ENCODE results near the gene CNTNAP2. TPM values are rescaled to one million over a fixed set of nuclear protein-coding genes. Genes with fewer than 3 reads are reported as not detected.

CNTNAP2 gene
- total RNA-seq, 6 experiments from 2014 or later: 1.8 to 8.1 (median 3.9) TPM

GRCh38 chr7:148093375-148094166 lies 1977.0 kb downstream of the CNTNAP2 start:
- Histone ChIP-seq H3K27me3 (no peaks in the 10 kb centered on the region), H3K4me1 (no peaks in the 10 kb centered on the region), H3K27ac (no peak overlapping the region), H3K36me3 (no peaks in the 10 kb centered on the region), H3K4me3 (no peak overlapping the region), H3K9me3 (no peaks in the 10 kb centered on the region)
- DNase-seq (no peak), ATAC-seq (no peak)
- intact Hi-C loops (cut with DNase I): no loop called here
- TF ChIP-seq, protein P1, sequence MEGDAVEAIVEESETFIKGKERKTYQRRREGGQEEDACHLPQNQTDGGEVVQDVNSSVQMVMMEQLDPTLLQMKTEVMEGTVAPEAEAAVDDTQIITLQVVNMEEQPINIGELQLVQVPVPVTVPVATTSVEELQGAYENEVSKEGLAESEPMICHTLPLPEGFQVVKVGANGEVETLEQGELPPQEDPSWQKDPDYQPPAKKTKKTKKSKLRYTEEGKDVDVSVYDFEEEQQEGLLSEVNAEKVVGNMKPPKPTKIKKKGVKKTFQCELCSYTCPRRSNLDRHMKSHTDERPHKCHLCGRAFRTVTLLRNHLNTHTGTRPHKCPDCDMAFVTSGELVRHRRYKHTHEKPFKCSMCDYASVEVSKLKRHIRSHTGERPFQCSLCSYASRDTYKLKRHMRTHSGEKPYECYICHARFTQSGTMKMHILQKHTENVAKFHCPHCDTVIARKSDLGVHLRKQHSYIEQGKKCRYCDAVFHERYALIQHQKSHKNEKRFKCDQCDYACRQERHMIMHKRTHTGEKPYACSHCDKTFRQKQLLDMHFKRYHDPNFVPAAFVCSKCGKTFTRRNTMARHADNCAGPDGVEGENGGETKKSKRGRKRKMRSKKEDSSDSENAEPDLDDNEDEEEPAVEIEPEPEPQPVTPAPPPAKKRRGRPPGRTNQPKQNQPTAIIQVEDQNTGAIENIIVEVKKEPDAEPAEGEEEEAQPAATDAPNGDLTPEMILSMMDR (IDR thresholded peaks at IDR 0.05): no peak
- TF ChIP-seq POLR2A (IDR thresholded peaks at IDR 0.05): no peak
- 51% methylated on average over 8 of the region's 9 CpGs for WGBS (ENCODE audit: insufficient coverage, low coverage, low lambda C conversion rate, missing lambda C conversion rate)

DNA sequence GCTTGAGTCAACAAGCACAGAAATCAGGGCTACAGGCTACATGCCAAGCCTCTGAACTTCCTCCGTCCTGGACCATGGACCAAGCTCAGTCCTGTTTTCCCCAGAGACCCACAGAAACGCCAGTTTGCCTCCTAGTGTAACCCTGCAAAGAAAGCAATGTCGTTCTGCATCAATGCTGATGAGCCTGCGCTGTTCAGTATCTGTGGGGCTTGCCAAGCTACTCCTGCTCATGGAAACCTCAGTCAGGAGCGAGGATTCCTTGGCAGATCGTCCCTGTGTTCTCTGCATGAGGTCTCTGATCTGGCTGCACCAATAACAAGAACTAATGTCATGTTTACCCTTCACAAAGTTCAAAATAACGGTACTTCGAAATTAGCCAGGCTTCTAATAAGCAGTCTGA lies 1978.5 kb downstream of the CNTNAP2 start:
- Histone ChIP-seq H3K27ac (no peak overlapping the region), H3K4me1 (no peaks in the 10 kb centered on the region), H3K9me3 (no peaks in the 10 kb centered on the region), H3K27me3 (no peaks in the 10 kb centered on the region), H3K36me3 (no peaks in the 10 kb centered on the region), H3K4me3 (no peak overlapping the region)
- TF ChIP-seq POLR2A (IDR thresholded peaks at IDR 0.05): no peak
- TF ChIP-seq, protein P1 (IDR thresholded peaks at IDR 0.05): no peak
- intact Hi-C loops (cut with DNase I): no loop called here
- WGBS (ENCODE audit: insufficient coverage, low coverage, low lambda C conversion rate, missing lambda C conversion rate): 32% methylated on average over 5 of the region's 8 CpGs
- DNase-seq (no peak), ATAC-seq (no peak)

GRCh38 chr7:148104136-148104716 lies 1987.6 kb downstream of the CNTNAP2 start:
- no peaks in the 10 kb centered on the region for H3K4me1 ChIP-seq
- no peaks in the 10 kb centered on the region for H3K36me3 ChIP-seq
- H3K9me3 ChIP-seq: no peaks in the 10 kb centered on the region
- no peaks in the 10 kb centered on the region for H3K27me3 ChIP-seq
- TF ChIP-seq, protein P1 (IDR thresholded peaks at IDR 0.05): no peak
- no peak for TF ChIP-seq POLR2A (IDR thresholded peaks at IDR 0.05)
- 51% methylated on average over 4 of the region's 4 CpGs for whole genome bisulfite sequencing (ENCODE audit: insufficient coverage, low coverage, low lambda C conversion rate, missing lambda C conversion rate)
- H3K4me3 ChIP-seq: no peak overlapping the region
- H3K27ac ChIP-seq: no peak overlapping the region
- DNase-seq: no peak
- ATAC-seq: no peak
- intact Hi-C loops (cut with DNase I): no loop called here

DNA sequence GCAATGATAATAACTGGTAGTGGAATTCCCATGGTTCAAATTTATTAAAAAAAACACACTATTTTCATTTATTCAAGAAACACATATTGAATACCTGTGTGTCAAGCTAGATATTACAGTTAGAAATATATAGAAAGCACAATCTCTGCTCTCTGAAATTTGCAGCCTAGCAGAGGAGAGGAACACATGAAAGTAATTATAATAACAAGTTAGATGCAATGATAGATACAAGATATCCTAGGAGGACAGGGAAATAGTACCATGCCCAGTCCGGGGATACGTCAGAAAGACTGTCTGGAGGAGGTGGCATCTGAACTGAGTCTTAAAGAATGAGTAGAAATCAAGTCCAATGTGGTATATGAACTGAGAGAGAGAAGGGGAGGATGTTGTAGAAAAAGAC lies 1988.3 kb downstream of the CNTNAP2 start:
- no peaks in the 10 kb centered on the region for H3K9me3 ChIP-seq
- no peak for DNase-seq
- H3K4me3 ChIP-seq: no peak overlapping the region
- intact Hi-C loops (cut with DNase I): no loop called here
- no peaks in the 10 kb centered on the region for H3K27me3 ChIP-seq
- 60% methylated on average over 2 of the region's 2 CpGs for WGBS (ENCODE audit: insufficient coverage, low coverage, low lambda C conversion rate, missing lambda C conversion rate)
- TF ChIP-seq, protein P1 (IDR thresholded peaks at IDR 0.05): no peak
- TF ChIP-seq POLR2A (IDR thresholded peaks at IDR 0.05): no peak
- H3K4me1 ChIP-seq: no peaks in the 10 kb centered on the region
- no peaks in the 10 kb centered on the region for H3K36me3 ChIP-seq
- no peak overlapping the region for H3K27ac ChIP-seq
- no peak for ATAC-seq
